ENCODE results near the gene LAMC3. TPM values are rescaled to one million over a fixed set of nuclear protein-coding genes. Genes with fewer than 3 reads are reported as not detected.

Gene LAMC3
- polyA plus RNA-seq, 1 of the 3 experiments (the other 2 are of a cell fraction): 0.07 TPM

DNA sequence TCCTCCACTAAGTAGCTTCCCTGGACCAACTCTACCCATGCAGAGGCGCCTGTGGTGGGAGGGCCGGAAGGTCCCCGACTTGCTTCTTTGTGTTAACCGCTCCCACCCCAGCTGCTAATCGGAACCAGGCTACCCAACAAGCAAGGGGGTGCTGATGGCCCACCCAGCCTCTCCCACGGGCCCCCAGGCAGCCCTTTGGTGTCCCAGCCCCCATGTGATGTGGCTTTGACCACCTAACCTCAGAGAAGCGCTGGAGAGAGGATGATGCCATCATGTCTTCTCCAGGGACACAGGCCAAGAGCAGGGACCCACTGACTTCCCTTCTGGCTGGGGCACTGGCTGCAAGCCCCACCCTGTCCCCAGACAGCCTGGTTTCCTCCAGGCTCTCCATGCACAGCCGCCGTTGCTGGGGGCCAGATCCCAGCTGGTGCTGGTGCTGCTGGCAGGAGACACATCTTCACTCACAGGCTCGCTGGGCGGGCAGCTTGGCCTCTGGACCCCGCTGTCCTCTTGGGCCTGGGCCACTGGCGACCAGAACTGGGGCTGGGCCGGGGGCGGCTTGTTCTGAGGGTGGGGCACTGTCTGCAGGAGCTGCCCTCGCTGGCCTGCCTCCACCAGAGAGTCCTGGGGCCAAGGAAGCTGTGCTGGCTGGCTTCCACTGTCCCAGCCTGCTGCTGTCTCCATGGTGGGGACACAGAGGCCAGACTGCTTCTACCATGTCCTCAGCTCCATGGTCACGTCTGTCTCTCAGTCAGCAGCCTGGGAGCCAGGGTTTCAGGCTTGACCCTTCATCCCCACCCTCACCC is 27.8 kb downstream of the LAMC3 start:
- peak overlapping the region in 1 of 2 experiments; percentile 29; a peak in 1 of 4 replicates for H3K27ac ChIP-seq (ENCODE audit: low read depth in 2 of 2, low read length in 1 of 2)
- ChIA-PET CTCF (interaction anchor here (1.0 to 4.4 kb wide), 8 partner anchors 10 to 354 kb away, joined by 3 to 39 read pairs (median 4); no protein-coding TSS in a partner anchor), POLR2A (interaction anchor here (0.9 to 1.0 kb wide), 3 partner anchors 9 to 343 kb away, joined by 3 to 4 read pairs (median 3); partner anchors contain the start of gene EXOSC2)
- H3K4me3 ChIP-seq (ENCODE audit: low read depth in 2 of 2, low read length in 1 of 2): no peak overlapping the region
- H4K20me1 ChIP-seq (ENCODE audit: insufficient read depth): no peaks in the 10 kb centered on the region
- no peaks in the 10 kb centered on the region for H3K9me3 ChIP-seq
- peak; percentile 63 for DNase-seq
- peaks cover 0 to 18% of the 10 kb centered on the region in 2 experiments; a peak in 1 of 4 replicates for H3K4me1 ChIP-seq (ENCODE audit: control insufficient read depth in 1 of 2, insufficient read depth in 2 of 2, low read depth in 1 of 2, low read length in 1 of 2)
- no peaks in the 10 kb centered on the region for H3K9me2 ChIP-seq
- 64% methylated on average over 11 of the region's 17 CpGs for WGBS (ENCODE audit: low lambda C conversion rate)
- H3K79me2 ChIP-seq (ENCODE audit: insufficient read depth): no peaks in the 10 kb centered on the region
- no peak overlapping the region for H2AFZ ChIP-seq (ENCODE audit: low read depth)
- TF ChIP-seq, protein P1, sequence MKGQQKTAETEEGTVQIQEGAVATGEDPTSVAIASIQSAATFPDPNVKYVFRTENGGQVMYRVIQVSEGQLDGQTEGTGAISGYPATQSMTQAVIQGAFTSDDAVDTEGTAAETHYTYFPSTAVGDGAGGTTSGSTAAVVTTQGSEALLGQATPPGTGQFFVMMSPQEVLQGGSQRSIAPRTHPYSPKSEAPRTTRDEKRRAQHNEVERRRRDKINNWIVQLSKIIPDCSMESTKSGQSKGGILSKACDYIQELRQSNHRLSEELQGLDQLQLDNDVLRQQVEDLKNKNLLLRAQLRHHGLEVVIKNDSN (IDR thresholded peaks at IDR 0.05; ENCODE audit: borderline replicate concordance, low read depth): no peak
- TF ChIP-seq MXI1 (IDR thresholded peaks at IDR 0.05; ENCODE audit: low read depth, low read length): no peak
- no peak for TF ChIP-seq SMC3 (IDR thresholded peaks at IDR 0.05; ENCODE audit: low read depth, low read length)
- TF ChIP-seq RCOR1 (IDR thresholded peaks at IDR 0.05; ENCODE audit: low read length): no peak
- TF ChIP-seq, protein P2, sequence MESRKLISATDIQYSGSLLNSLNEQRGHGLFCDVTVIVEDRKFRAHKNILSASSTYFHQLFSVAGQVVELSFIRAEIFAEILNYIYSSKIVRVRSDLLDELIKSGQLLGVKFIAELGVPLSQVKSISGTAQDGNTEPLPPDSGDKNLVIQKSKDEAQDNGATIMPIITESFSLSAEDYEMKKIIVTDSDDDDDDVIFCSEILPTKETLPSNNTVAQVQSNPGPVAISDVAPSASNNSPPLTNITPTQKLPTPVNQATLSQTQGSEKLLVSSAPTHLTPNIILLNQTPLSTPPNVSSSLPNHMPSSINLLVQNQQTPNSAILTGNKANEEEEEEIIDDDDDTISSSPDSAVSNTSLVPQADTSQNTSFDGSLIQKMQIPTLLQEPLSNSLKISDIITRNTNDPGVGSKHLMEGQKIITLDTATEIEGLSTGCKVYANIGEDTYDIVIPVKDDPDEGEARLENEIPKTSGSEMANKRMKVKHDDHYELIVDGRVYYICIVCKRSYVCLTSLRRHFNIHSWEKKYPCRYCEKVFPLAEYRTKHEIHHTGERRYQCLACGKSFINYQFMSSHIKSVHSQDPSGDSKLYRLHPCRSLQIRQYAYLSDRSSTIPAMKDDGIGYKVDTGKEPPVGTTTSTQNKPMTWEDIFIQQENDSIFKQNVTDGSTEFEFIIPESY (IDR thresholded peaks at IDR 0.05; ENCODE audit: borderline replicate concordance, low read depth): no peak
- TF ChIP-seq, protein P3, sequence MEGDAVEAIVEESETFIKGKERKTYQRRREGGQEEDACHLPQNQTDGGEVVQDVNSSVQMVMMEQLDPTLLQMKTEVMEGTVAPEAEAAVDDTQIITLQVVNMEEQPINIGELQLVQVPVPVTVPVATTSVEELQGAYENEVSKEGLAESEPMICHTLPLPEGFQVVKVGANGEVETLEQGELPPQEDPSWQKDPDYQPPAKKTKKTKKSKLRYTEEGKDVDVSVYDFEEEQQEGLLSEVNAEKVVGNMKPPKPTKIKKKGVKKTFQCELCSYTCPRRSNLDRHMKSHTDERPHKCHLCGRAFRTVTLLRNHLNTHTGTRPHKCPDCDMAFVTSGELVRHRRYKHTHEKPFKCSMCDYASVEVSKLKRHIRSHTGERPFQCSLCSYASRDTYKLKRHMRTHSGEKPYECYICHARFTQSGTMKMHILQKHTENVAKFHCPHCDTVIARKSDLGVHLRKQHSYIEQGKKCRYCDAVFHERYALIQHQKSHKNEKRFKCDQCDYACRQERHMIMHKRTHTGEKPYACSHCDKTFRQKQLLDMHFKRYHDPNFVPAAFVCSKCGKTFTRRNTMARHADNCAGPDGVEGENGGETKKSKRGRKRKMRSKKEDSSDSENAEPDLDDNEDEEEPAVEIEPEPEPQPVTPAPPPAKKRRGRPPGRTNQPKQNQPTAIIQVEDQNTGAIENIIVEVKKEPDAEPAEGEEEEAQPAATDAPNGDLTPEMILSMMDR (IDR thresholded peaks at IDR 0.05): no peak
- no peak for TF ChIP-seq FOXM1 (IDR thresholded peaks at IDR 0.05; ENCODE audit: low read depth)
- TF ChIP-seq YY1 (IDR thresholded peaks at IDR 0.05; ENCODE audit: low read depth): no peak
- TF ChIP-seq, protein P4, sequence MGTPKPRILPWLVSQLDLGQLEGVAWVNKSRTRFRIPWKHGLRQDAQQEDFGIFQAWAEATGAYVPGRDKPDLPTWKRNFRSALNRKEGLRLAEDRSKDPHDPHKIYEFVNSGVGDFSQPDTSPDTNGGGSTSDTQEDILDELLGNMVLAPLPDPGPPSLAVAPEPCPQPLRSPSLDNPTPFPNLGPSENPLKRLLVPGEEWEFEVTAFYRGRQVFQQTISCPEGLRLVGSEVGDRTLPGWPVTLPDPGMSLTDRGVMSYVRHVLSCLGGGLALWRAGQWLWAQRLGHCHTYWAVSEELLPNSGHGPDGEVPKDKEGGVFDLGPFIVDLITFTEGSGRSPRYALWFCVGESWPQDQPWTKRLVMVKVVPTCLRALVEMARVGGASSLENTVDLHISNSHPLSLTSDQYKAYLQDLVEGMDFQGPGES (IDR thresholded peaks at IDR 0.05; ENCODE audit: low read depth, low read length): no peak
- no peak for TF ChIP-seq SIN3A (IDR thresholded peaks at IDR 0.05; ENCODE audit: borderline replicate concordance, low read depth, low read length)
- no peak for TF ChIP-seq FOXJ3 (CRISPR knock-in tag; IDR thresholded peaks at IDR 0.05)
- no peak for TF ChIP-seq TEAD4 (IDR thresholded peaks at IDR 0.05; ENCODE audit: borderline replicate concordance, insufficient read depth)
- no peak for TF ChIP-seq EZH2phosphoT487 (IDR thresholded peaks at IDR 0.05; ENCODE audit: borderline replicate concordance, low read depth)
- no peak for TF ChIP-seq POLR2AphosphoS5 (IDR thresholded peaks at IDR 0.05; ENCODE audit: low read depth, low read length)
- no peak for TF ChIP-seq ELF1 (IDR thresholded peaks at IDR 0.05)
- no peaks in the 10 kb centered on the region for H3F3A ChIP-seq (replicated peaks; ENCODE audit: insufficient read depth)
- no peaks in the 10 kb centered on the region for H3K36me3 ChIP-seq (replicated peaks in 1 of 2; ENCODE audit: control insufficient read depth in 1 of 2, insufficient read depth in 2 of 2, low read length in 1 of 2)
- 0 out of 2 replicates have a peak, but pooled peaks cover 5% of the 10 kb centered on the region for H3K27me3 ChIP-seq (ENCODE audit: insufficient read depth)
- no peak overlapping the region for H3K9ac ChIP-seq
- H3K4me2 ChIP-seq: no peak overlapping the region

Measured in SK-N-SH (cell line).